ENCODE measurements around the gene C11orf24.
A peak's percentile ranks its signal among the peaks of the same experiment; 100 is the strongest.
"Not testable (repeated sequence)": the region's sequence is repeated elsewhere in the genome, so short reads cannot be mapped to it uniquely, and the experiment has no call there.

Gene C11orf24

GRCh38 chr11:68297812-68298658, 26.3 kb upstream of the C11orf24 start:
- Histone ChIP-seq H3K9me3 (ENCODE audit: control insufficient read depth, low read length) (no peaks in the 10 kb centered on the region), H3K27me3 (replicated peaks; ENCODE audit: control insufficient read depth, insufficient read depth, low read length) (peaks cover 6% of the 10 kb centered on the region), H3K9ac (ENCODE audit: low read length) (no peak overlapping the region), H3K4me1 (ENCODE audit: control insufficient read depth, insufficient read depth, low read length) (peaks cover 4% of the 10 kb centered on the region), H3K36me3 (ENCODE audit: control insufficient read depth, insufficient read depth, low read length, severe bottlenecking) (no peaks in the 10 kb centered on the region), H3K4me3 (ENCODE audit: low read length) (no peak overlapping the region)
- DNase-seq (ENCODE audit: low read depth): peak; percentile 87

- no peaks in the 10 kb centered on the region for H3K36me3 ChIP-seq (ENCODE audit: control insufficient read depth, insufficient read depth, low read length, severe bottlenecking)
- no peak overlapping the region for H3K9ac ChIP-seq (ENCODE audit: low read length)
- H3K27me3 ChIP-seq (replicated peaks; ENCODE audit: control insufficient read depth, insufficient read depth, low read length): peaks cover 6% of the 10 kb centered on the region
- no peak overlapping the region for H3K4me3 ChIP-seq (ENCODE audit: low read length)
- no peaks in the 10 kb centered on the region for H3K9me3 ChIP-seq (ENCODE audit: control insufficient read depth, low read length)
- H3K4me1 ChIP-seq (ENCODE audit: control insufficient read depth, insufficient read depth, low read length): peaks cover 3% of the 10 kb centered on the region
- no peak for DNase-seq (ENCODE audit: low read depth)
These were observed 25.7 kb upstream of the C11orf24 start for GRCh38 chr11:68297494-68297811.

- DNase-seq (ENCODE audit: low read depth): no peak
- Histone ChIP-seq H3K9me3 (ENCODE audit: control insufficient read depth, low read length) (no peaks in the 10 kb centered on the region), H3K9ac (ENCODE audit: low read length) (no peak overlapping the region), H3K27me3 (replicated peaks; ENCODE audit: control insufficient read depth, insufficient read depth, low read length) (peaks cover 6% of the 10 kb centered on the region), H3K4me3 (ENCODE audit: low read length) (no peak overlapping the region), H3K36me3 (ENCODE audit: control insufficient read depth, insufficient read depth, low read length, severe bottlenecking) (no peaks in the 10 kb centered on the region), H3K4me1 (ENCODE audit: control insufficient read depth, insufficient read depth, low read length) (peaks cover 3% of the 10 kb centered on the region)
These were observed 25.2 kb upstream of the C11orf24 start for GRCh38 chr11:68297052-68297378.

- Histone ChIP-seq H3K9me3 (ENCODE audit: control insufficient read depth, low read length) (no peaks in the 10 kb centered on the region), H3K27me3 (replicated peaks; ENCODE audit: control insufficient read depth, insufficient read depth, low read length) (peaks cover 6% of the 10 kb centered on the region), H3K4me1 (ENCODE audit: control insufficient read depth, insufficient read depth, low read length) (peaks cover 3% of the 10 kb centered on the region), H3K4me3 (ENCODE audit: low read length) (no peak overlapping the region), H3K36me3 (ENCODE audit: control insufficient read depth, insufficient read depth, low read length, severe bottlenecking) (no peaks in the 10 kb centered on the region), H3K9ac (ENCODE audit: low read length) (no peak overlapping the region)
- DNase-seq (ENCODE audit: low read depth): no peak
These were observed 24.7 kb upstream of the C11orf24 start for GRCh38 chr11:68296344-68297051.

GRCh38 chr11:68295940-68296339, 24.2 kb upstream of the C11orf24 start:
- DNase-seq (ENCODE audit: low read depth): no peak
- peaks cover 3% of the 10 kb centered on the region for H3K4me1 ChIP-seq (ENCODE audit: control insufficient read depth, insufficient read depth, low read length)
- H3K4me3 ChIP-seq (ENCODE audit: low read length): no peak overlapping the region
- no peak overlapping the region for H3K9ac ChIP-seq (ENCODE audit: low read length)
- peaks cover 6% of the 10 kb centered on the region for H3K27me3 ChIP-seq (replicated peaks; ENCODE audit: control insufficient read depth, insufficient read depth, low read length)
- no peaks in the 10 kb centered on the region for H3K9me3 ChIP-seq (ENCODE audit: control insufficient read depth, low read length)
- no peaks in the 10 kb centered on the region for H3K36me3 ChIP-seq (ENCODE audit: control insufficient read depth, insufficient read depth, low read length, severe bottlenecking)

GRCh38 chr11:68295271-68295670, 23.5 kb upstream of the C11orf24 start:
- no peak overlapping the region for H3K9ac ChIP-seq (ENCODE audit: low read length)
- peaks cover 6% of the 10 kb centered on the region for H3K27me3 ChIP-seq (replicated peaks; ENCODE audit: control insufficient read depth, insufficient read depth, low read length)
- no peak overlapping the region for H3K4me3 ChIP-seq (ENCODE audit: low read length)
- no peaks in the 10 kb centered on the region for H3K9me3 ChIP-seq (ENCODE audit: control insufficient read depth, low read length)
- no peak for DNase-seq (ENCODE audit: low read depth)
- peaks cover 3% of the 10 kb centered on the region for H3K4me1 ChIP-seq (ENCODE audit: control insufficient read depth, insufficient read depth, low read length)
- no peaks in the 10 kb centered on the region for H3K36me3 ChIP-seq (ENCODE audit: control insufficient read depth, insufficient read depth, low read length, severe bottlenecking)

GRCh38 chr11:68293708-68294107, 21.9 kb upstream of the C11orf24 start:
- Histone ChIP-seq H3K4me1 (ENCODE audit: control insufficient read depth, insufficient read depth, low read length) (peaks cover 3% of the 10 kb centered on the region), H3K4me3 (ENCODE audit: low read length) (no peak overlapping the region), H3K27me3 (replicated peaks; ENCODE audit: control insufficient read depth, insufficient read depth, low read length) (peaks cover 6% of the 10 kb centered on the region), H3K9me3 (ENCODE audit: control insufficient read depth, low read length) (peaks cover 7% of the 10 kb centered on the region), H3K36me3 (ENCODE audit: control insufficient read depth, insufficient read depth, low read length, severe bottlenecking) (no peaks in the 10 kb centered on the region), H3K9ac (ENCODE audit: low read length) (no peak overlapping the region)
- no peak for DNase-seq (ENCODE audit: low read depth)

- H3K4me1 ChIP-seq (ENCODE audit: control insufficient read depth, insufficient read depth, low read length): no peaks in the 10 kb centered on the region
- no peak overlapping the region for H3K9ac ChIP-seq (ENCODE audit: low read length)
- no peak overlapping the region for H3K4me3 ChIP-seq (ENCODE audit: low read length)
- no peak for DNase-seq (ENCODE audit: low read depth)
- no peaks in the 10 kb centered on the region for H3K36me3 ChIP-seq (ENCODE audit: control insufficient read depth, insufficient read depth, low read length, severe bottlenecking)
- peaks cover 7% of the 10 kb centered on the region for H3K9me3 ChIP-seq (ENCODE audit: control insufficient read depth, low read length)
- no peaks in the 10 kb centered on the region for H3K27me3 ChIP-seq (replicated peaks; ENCODE audit: control insufficient read depth, insufficient read depth, low read length)
These were observed 17.7 kb upstream of the C11orf24 start for GRCh38 chr11:68289456-68289855.

- peaks cover 2% of the 10 kb centered on the region for H3K4me1 ChIP-seq (ENCODE audit: control insufficient read depth, insufficient read depth, low read length)
- H3K9me3 ChIP-seq (ENCODE audit: control insufficient read depth, low read length): peaks cover 7% of the 10 kb centered on the region
- peaks cover 7% of the 10 kb centered on the region for H3K27me3 ChIP-seq (replicated peaks; ENCODE audit: control insufficient read depth, insufficient read depth, low read length)
- no peak overlapping the region for H3K4me3 ChIP-seq (ENCODE audit: low read length)
- no peaks in the 10 kb centered on the region for H3K36me3 ChIP-seq (ENCODE audit: control insufficient read depth, insufficient read depth, low read length, severe bottlenecking)
- no peak for DNase-seq (ENCODE audit: low read depth)
- no peak overlapping the region for H3K9ac ChIP-seq (ENCODE audit: low read length)
These were observed 15.6 kb upstream of the C11orf24 start for GRCh38 chr11:68287419-68287818.

- not testable (repeated sequence) for H3K9ac ChIP-seq (ENCODE audit: low read length); DNase-seq (ENCODE audit: low read depth); H3K9me3 ChIP-seq (ENCODE audit: control insufficient read depth, low read length); H3K4me3 ChIP-seq (ENCODE audit: low read length); H3K36me3 ChIP-seq (ENCODE audit: control insufficient read depth, insufficient read depth, low read length, severe bottlenecking); H3K4me1 ChIP-seq (ENCODE audit: control insufficient read depth, insufficient read depth, low read length)
- peaks cover 12% of the 10 kb centered on the region for H3K27me3 ChIP-seq (replicated peaks; ENCODE audit: control insufficient read depth, insufficient read depth, low read length)
These were observed 12.8 kb upstream of the C11orf24 start for GRCh38 chr11:68284588-68284987.

- no peak for DNase-seq (ENCODE audit: low read depth)
- H3K27me3 ChIP-seq (replicated peaks; ENCODE audit: control insufficient read depth, insufficient read depth, low read length): peaks cover 12% of the 10 kb centered on the region
- no peaks in the 10 kb centered on the region for H3K36me3 ChIP-seq (ENCODE audit: control insufficient read depth, insufficient read depth, low read length, severe bottlenecking)
- no peaks in the 10 kb centered on the region for H3K9me3 ChIP-seq (ENCODE audit: control insufficient read depth, low read length)
- H3K4me3 ChIP-seq (ENCODE audit: low read length): no peak overlapping the region
- no peak overlapping the region for H3K9ac ChIP-seq (ENCODE audit: low read length)
- H3K4me1 ChIP-seq (ENCODE audit: control insufficient read depth, insufficient read depth, low read length): peaks cover 3% of the 10 kb centered on the region
These were observed 11.1 kb upstream of the C11orf24 start for GRCh38 chr11:68282861-68283230.
